Measurements from ENCODE around the gene LAMTOR2.

Gene LAMTOR2

DNA sequence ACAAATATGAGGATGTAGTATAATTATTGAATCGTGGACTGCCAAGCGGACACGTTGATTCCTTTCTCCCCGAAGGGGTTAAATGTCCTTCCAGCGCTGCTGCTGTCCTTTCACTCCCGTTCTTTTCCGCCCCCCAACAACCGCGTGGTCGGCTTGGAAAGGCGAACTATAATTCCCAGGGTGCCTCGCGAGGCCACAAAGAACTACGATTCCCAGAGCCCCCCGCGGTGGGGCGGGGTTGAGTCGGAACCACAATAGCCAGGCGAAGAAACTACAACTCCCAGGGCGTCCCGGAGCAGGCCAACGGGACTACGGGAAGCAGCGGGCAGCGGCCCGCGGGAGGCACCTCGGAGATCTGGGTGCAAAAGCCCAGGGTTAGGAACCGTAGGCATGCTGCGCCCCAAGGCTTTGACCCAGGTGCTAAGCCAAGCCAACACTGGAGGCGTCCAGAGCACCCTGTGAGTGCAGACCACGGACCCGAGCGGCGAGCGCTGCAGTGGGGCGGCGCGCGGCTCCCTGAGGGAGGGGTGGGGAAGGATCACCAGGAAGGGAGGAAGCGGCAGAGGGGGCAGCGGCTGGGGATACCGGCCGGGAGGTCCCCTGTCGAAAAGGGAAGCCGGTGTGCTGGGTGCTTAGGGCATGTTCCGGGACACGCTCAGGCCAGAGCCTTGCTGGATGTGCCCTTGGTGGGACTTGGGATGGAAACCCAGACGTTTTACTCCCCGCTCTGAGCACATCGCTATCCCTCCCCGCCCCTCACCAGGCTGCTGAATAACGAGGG, at the start of gene LAMTOR2:
Gene LAMTOR2, plus strand, starts transcription at position 283 of the 781 bp plus-strand sequence. Its CDS starts 108 bp downstream, at position 391.
- H3K27ac ChIP-seq (ENCODE audit: low read depth, low read length): peak within 1 kb of the TSS; percentile 82
- peak within 1 kb of the TSS; percentile 94 to 95 for H3K9ac ChIP-seq (ENCODE audit: low read depth in 1 of 2, low read length in 2 of 2)
- H3K4me1 ChIP-seq (ENCODE audit: control insufficient read depth in 1 of 2, insufficient read depth in 2 of 2, low read length in 2 of 2): peaks cover 7 to 24% of the 10 kb centered on the region in 2 donors
- peak within 1 kb of the TSS; percentile 98 for H3K4me3 ChIP-seq (ENCODE audit: low read depth in 1 of 2, low read length in 2 of 2)
- peaks cover 0 to 13% of the 10 kb centered on the region in 2 donors for H3K36me3 ChIP-seq (ENCODE audit: control insufficient read depth in 1 of 2, insufficient read depth in 2 of 2, low read length in 2 of 2)
- no peaks in the 10 kb centered on the region for H3K27me3 ChIP-seq (ENCODE audit: control insufficient read depth in 1 of 2, insufficient read depth in 2 of 2, low read length in 2 of 2)
- H3K9me3 ChIP-seq (ENCODE audit: control insufficient read depth in 1 of 2, low read length in 2 of 2): no peaks in the 10 kb centered on the region

DNA sequence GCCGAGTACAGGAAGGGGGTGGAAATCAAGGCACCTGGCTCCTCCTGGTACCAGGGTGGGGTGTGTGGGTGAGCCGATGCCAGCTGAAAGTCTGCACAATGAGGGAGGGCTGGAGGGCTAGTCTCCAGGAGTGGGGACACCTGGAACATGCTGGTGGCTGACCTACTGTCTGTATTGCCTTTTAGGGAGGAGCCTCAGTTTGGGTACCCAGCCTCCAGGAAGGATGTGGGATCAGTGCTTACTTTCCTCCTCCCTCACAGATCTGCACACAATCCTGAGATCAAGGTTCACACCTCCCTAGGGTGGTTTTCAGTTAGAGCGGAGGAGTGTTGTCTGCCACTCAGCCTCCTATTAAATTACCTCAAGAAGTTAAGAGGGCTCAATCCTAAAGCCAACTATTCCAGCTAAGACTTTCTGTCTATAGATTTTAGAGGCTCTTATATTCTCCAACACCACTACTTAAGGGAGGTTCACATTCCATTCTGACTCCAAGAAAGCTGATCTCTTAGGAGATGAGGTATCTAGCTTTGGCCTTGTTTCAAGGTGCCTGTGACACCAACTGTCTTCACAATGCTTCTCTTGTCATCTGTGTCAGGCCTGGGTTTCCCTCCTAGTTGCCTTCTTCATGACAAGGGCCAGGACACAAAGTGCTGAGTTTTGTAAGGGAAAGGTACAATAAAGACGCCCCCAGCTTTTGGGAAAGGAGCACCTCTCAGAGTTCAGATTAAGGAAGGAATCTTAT, 49.6 kb upstream of the LAMTOR2 start:
- no peak overlapping the region for H3K9ac ChIP-seq (ENCODE audit: low read depth in 1 of 2, low read length in 2 of 2)
- H3K36me3 ChIP-seq (ENCODE audit: control insufficient read depth in 1 of 2, insufficient read depth in 2 of 2, low read length in 2 of 2): peaks cover 11 to 19% of the 10 kb centered on the region in 2 donors
- H3K4me1 ChIP-seq (ENCODE audit: control insufficient read depth in 1 of 2, insufficient read depth in 2 of 2, low read length in 2 of 2): peaks cover 24 to 27% of the 10 kb centered on the region in 2 donors
- H3K27me3 ChIP-seq (ENCODE audit: control insufficient read depth in 1 of 2, insufficient read depth in 2 of 2, low read length in 2 of 2): no peaks in the 10 kb centered on the region
- H3K4me3 ChIP-seq (ENCODE audit: low read depth in 1 of 2, low read length in 2 of 2): peak overlapping the region in 1 of 2 donors; percentile 41
- no peak overlapping the region for H3K27ac ChIP-seq (ENCODE audit: low read depth, low read length)
- H3K9me3 ChIP-seq (ENCODE audit: control insufficient read depth in 1 of 2, low read length in 2 of 2): no peaks in the 10 kb centered on the region

DNA sequence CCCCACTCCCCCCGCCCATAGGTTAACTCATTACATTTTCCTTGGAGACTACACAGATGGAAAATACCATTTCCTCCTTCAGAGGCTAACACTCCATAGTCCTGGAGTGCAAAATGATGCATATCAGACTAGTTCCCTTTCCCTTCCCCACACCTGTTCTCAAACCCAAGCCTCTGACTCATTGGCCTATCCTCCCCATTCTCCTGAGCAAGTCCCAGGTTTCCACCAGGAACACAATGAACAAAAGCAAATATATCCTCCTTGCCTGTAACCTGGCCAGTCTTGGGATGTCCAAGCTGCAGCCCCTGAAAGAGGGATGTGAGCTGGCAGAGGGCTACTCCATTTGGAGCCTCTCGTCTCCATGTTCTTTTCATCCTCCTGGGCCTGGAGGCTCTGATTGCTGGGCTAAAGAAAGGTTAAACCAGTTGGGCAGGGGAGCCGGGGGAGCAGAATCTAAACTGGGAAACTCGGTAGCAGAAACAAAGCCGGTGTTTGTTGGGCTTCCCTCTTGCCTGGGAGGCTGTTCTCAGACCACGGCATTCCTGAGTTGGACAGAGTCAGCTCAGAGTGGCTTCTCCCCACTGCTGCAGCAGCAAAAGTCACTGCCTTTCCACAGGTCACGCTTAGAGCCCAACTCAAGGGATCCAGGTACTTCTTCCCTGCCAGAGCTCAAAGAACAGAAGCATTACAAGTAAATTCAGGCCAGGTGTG, 47.8 kb upstream of the LAMTOR2 start:
- no peak overlapping the region for H3K27ac ChIP-seq (ENCODE audit: low read depth, low read length)

DNA sequence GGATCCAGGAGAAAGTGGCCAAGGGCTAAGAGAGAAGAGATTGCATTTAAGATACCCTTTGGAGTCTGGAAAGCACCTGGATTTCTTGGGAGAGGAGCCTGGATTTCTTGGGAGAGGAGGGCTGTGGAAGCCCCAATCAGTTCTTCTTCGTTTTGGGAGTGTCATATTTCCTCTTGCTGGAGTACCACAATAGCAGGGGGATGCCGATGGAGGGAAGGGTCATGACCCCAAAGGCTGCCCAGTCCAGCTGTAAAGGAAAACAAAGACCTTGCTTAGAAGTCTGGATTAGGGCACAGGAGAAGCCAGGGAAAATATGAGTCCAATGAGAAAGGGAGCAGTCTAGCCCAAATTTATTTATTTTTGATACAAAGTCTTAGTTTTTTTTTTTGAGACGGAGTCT, 45.2 kb upstream of the LAMTOR2 start:
- Histone ChIP-seq H3K27ac (ENCODE audit: low read depth, low read length) (no peak overlapping the region), H3K4me3 (ENCODE audit: low read depth in 1 of 2, low read length in 2 of 2) (no peak overlapping the region), H3K4me1 (ENCODE audit: control insufficient read depth in 1 of 2, insufficient read depth in 2 of 2, low read length in 2 of 2) (peaks cover 5 to 9% of the 10 kb centered on the region in 2 donors), H3K27me3 (ENCODE audit: control insufficient read depth in 1 of 2, insufficient read depth in 2 of 2, low read length in 2 of 2) (no peaks in the 10 kb centered on the region), H3K36me3 (ENCODE audit: control insufficient read depth in 1 of 2, insufficient read depth in 2 of 2, low read length in 2 of 2) (peaks cover 34 to 61% of the 10 kb centered on the region in 2 donors), H3K9ac (ENCODE audit: low read depth in 1 of 2, low read length in 2 of 2) (no peak overlapping the region), H3K9me3 (ENCODE audit: control insufficient read depth in 1 of 2, low read length in 2 of 2) (no peaks in the 10 kb centered on the region)

More for the DNA sequence above, 47.8 kb upstream of the LAMTOR2 start:
- Histone ChIP-seq H3K4me3 (ENCODE audit: low read depth in 1 of 2, low read length in 2 of 2) (no peak overlapping the region), H3K9ac (ENCODE audit: low read depth in 1 of 2, low read length in 2 of 2) (no peak overlapping the region), H3K36me3 (ENCODE audit: control insufficient read depth in 1 of 2, insufficient read depth in 2 of 2, low read length in 2 of 2) (peaks cover 23 to 36% of the 10 kb centered on the region in 2 donors), H3K27me3 (ENCODE audit: control insufficient read depth in 1 of 2, insufficient read depth in 2 of 2, low read length in 2 of 2) (no peaks in the 10 kb centered on the region), H3K9me3 (ENCODE audit: control insufficient read depth in 1 of 2, low read length in 2 of 2) (no peaks in the 10 kb centered on the region), H3K4me1 (ENCODE audit: control insufficient read depth in 1 of 2, insufficient read depth in 2 of 2, low read length in 2 of 2) (peaks cover 18 to 22% of the 10 kb centered on the region in 2 donors)

DNA sequence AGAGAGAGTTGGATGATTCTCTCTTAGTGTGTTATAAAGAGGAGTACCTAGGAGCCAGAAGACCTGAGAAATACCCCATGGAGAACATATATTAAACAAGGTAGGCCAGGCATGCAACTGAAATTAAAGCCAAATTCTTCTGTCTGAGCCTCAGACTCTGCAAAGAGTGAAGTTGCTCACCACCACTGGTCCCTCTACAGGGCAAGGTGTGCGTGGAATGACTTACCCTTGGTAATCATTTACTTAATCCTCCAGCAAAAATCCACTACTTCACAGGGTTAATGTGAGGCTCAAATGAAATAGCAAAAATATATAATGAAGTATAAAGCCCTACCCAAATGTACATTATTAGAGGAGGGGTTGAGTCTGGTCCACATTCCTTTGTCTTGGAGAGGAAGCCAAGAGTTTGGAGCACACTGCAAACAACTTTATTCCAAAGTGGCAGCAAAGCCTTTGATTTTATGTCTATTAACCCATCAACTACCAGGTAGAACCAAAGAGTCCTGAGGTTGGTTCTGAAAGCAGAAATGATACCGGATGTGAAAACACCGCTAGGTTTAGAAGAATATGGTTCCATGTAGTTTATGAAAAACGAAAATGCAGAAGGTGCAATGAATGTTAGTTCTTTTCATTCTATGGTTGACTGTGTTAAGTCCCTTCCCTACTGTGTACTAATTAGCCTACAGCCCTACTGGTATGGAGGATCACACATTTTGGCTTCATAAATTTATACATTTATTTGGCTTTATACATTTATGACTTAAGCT, 42.3 kb upstream of the LAMTOR2 start:
- Histone ChIP-seq H3K9ac (ENCODE audit: low read depth in 1 of 2, low read length in 2 of 2) (no peak overlapping the region), H3K36me3 (ENCODE audit: control insufficient read depth in 1 of 2, insufficient read depth in 2 of 2, low read length in 2 of 2) (peaks cover 40 to 74% of the 10 kb centered on the region in 2 donors), H3K4me1 (ENCODE audit: control insufficient read depth in 1 of 2, insufficient read depth in 2 of 2, low read length in 2 of 2) (peaks cover 0 to 5% of the 10 kb centered on the region in 2 donors), H3K27me3 (ENCODE audit: control insufficient read depth in 1 of 2, insufficient read depth in 2 of 2, low read length in 2 of 2) (no peaks in the 10 kb centered on the region), H3K27ac (ENCODE audit: low read depth, low read length) (no peak overlapping the region), H3K9me3 (ENCODE audit: control insufficient read depth in 1 of 2, low read length in 2 of 2) (no peaks in the 10 kb centered on the region), H3K4me3 (ENCODE audit: low read depth in 1 of 2, low read length in 2 of 2) (no peak overlapping the region)

DNA sequence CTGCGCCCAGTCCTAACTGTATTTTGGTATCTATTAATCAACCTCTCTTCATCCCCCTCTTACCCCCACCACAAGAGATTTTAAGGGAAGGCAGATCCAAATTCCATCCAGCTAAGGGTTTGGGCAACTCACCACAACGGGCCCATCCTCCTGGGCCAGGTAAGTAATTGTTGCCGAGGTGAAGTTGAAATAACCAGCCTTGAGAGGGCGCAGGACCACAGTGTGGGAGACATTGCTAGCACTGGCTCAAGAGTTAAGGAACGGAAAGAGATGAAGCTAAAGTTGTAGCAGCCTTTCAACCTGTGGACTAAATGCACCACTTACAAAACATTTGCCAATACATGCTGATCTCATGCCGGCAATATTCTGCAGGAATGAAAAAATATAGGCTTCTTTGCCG, 39.8 kb upstream of the LAMTOR2 start:
- no peak overlapping the region for H3K4me3 ChIP-seq (ENCODE audit: low read depth in 1 of 2, low read length in 2 of 2)
- peaks cover 33 to 68% of the 10 kb centered on the region in 2 donors for H3K36me3 ChIP-seq (ENCODE audit: control insufficient read depth in 1 of 2, insufficient read depth in 2 of 2, low read length in 2 of 2)
- no peak overlapping the region for H3K27ac ChIP-seq (ENCODE audit: low read depth, low read length)
- no peak overlapping the region for H3K9ac ChIP-seq (ENCODE audit: low read depth in 1 of 2, low read length in 2 of 2)
- no peaks in the 10 kb centered on the region for H3K27me3 ChIP-seq (ENCODE audit: control insufficient read depth in 1 of 2, insufficient read depth in 2 of 2, low read length in 2 of 2)
- H3K4me1 ChIP-seq (ENCODE audit: control insufficient read depth in 1 of 2, insufficient read depth in 2 of 2, low read length in 2 of 2): peaks cover 4 to 12% of the 10 kb centered on the region in 2 donors
- H3K9me3 ChIP-seq (ENCODE audit: control insufficient read depth in 1 of 2, low read length in 2 of 2): no peaks in the 10 kb centered on the region

DNA sequence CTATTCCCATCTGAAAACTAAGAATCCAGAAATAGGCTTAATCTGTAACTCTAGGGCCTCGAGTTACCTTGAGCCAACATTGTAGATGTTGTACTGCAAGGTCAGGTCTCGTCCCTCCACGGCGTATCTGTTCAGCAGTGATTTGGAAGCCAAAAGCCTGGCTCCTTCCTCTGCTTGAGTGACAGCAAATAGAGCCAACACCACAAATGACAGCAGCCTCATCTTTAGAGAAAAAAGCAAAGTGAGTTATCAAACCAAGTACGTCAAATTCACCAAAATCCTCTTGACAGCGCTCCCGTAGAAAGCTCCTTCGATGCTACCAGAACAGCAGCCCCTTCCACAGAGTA, 34.7 kb upstream of the LAMTOR2 start:
- H3K4me3 ChIP-seq (ENCODE audit: low read depth in 1 of 2, low read length in 2 of 2): peak overlapping the region; percentile 84 to 90
- H3K9ac ChIP-seq (ENCODE audit: low read depth in 1 of 2, low read length in 2 of 2): peak overlapping the region; percentile 63 to 76
- H3K27ac ChIP-seq (ENCODE audit: low read depth, low read length): no peak overlapping the region
- no peaks in the 10 kb centered on the region for H3K9me3 ChIP-seq (ENCODE audit: control insufficient read depth in 1 of 2, low read length in 2 of 2)
- peaks cover 8 to 17% of the 10 kb centered on the region in 2 donors for H3K4me1 ChIP-seq (ENCODE audit: control insufficient read depth in 1 of 2, insufficient read depth in 2 of 2, low read length in 2 of 2)
- H3K27me3 ChIP-seq (ENCODE audit: control insufficient read depth in 1 of 2, insufficient read depth in 2 of 2, low read length in 2 of 2): no peaks in the 10 kb centered on the region
- peaks cover 7 to 19% of the 10 kb centered on the region in 2 donors for H3K36me3 ChIP-seq (ENCODE audit: control insufficient read depth in 1 of 2, insufficient read depth in 2 of 2, low read length in 2 of 2)

DNA sequence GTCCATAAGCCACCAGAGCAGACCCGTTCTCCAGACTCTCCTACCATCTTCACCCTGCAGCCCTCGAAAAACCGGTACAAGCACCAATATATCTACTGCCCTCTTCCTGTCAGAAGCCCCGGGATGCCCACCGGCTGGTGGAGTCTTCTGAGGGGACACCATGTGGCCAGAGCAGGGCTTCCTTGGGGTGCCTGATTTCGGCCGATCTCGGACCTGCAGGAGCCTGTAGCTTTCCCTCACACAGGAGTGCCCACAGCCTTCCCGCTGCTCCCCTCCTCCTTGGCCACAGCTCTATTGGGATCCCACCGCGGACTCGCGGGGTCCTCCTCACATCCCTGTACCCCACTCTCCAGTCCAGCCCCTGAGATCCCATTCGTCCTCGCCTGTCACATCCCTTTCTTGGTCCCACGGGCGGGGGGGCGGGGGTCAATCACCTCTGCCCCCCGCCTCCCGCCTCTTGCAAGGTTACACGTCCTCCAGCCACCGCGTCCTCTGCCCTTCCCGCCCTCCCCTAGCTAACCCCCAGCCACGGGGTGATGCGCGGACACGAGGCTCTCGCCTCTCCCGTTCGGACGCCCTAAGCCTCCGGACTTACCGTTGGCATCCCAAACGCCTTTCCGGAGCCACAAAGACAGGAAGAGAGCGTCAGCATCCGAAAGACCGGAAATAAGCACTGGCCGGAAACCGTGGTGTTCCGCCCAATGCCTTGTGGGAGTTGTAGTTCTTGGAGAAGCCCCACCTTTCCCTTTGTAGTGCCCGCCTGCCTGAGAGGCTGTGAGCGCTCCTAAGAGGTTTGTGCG, 34.1 kb upstream of the LAMTOR2 start, which contains the start of gene SSR2:
Gene SSR2, minus strand, starts transcription at position 659 of the 800 bp plus-strand sequence. CDS start 784 bp downstream, outside the sequence.
- Histone ChIP-seq H3K27me3 (ENCODE audit: control insufficient read depth in 1 of 2, insufficient read depth in 2 of 2, low read length in 2 of 2) (no peaks in the 10 kb centered on the region), H3K36me3 (ENCODE audit: control insufficient read depth in 1 of 2, insufficient read depth in 2 of 2, low read length in 2 of 2) (peaks cover 6 to 18% of the 10 kb centered on the region in 2 donors), H3K4me1 (ENCODE audit: control insufficient read depth in 1 of 2, insufficient read depth in 2 of 2, low read length in 2 of 2) (peaks cover 8 to 22% of the 10 kb centered on the region in 2 donors), H3K9ac (ENCODE audit: low read depth in 1 of 2, low read length in 2 of 2) (peak within 1 kb of the TSS; percentile 63 to 76), H3K9me3 (ENCODE audit: control insufficient read depth in 1 of 2, low read length in 2 of 2) (no peaks in the 10 kb centered on the region), H3K27ac (ENCODE audit: low read depth, low read length) (no peak within 1 kb of the TSS), H3K4me3 (ENCODE audit: low read depth in 1 of 2, low read length in 2 of 2) (peak within 1 kb of the TSS; percentile 84 to 90)

DNA sequence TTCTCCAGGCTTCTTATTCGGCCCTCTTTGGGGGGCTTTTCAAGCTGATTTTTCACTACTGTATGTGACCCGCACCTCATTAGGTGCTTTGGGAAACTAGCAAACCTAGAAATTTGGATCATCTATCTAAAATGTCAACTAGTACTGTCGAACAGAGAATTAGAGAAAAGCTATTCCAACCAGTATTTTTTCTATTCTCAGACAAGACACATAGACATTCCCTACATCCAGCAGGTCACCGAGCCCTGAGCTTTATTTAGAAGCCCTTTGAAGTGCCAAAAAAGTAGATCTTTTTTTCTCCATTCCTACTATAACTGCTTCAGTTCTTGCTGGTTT, 33.5 kb upstream of the LAMTOR2 start:
- Histone ChIP-seq H3K27ac (ENCODE audit: low read depth, low read length) (no peak overlapping the region), H3K4me3 (ENCODE audit: low read depth in 1 of 2, low read length in 2 of 2) (peak overlapping the region; percentile 84 to 90), H3K9ac (ENCODE audit: low read depth in 1 of 2, low read length in 2 of 2) (peak overlapping the region; percentile 63 to 76), H3K4me1 (ENCODE audit: control insufficient read depth in 1 of 2, insufficient read depth in 2 of 2, low read length in 2 of 2) (peaks cover 11 to 26% of the 10 kb centered on the region in 2 donors), H3K36me3 (ENCODE audit: control insufficient read depth in 1 of 2, insufficient read depth in 2 of 2, low read length in 2 of 2) (peaks cover 6 to 14% of the 10 kb centered on the region in 2 donors), H3K9me3 (ENCODE audit: control insufficient read depth in 1 of 2, low read length in 2 of 2) (no peaks in the 10 kb centered on the region), H3K27me3 (ENCODE audit: control insufficient read depth in 1 of 2, insufficient read depth in 2 of 2, low read length in 2 of 2) (no peaks in the 10 kb centered on the region)
